ENCODE results near the gene PRRX1.

The PRRX1 gene

GRCh38 chr1:170700842-170701615, 37.1 kb downstream of the PRRX1 start:
- TF ChIP-seq EZH2phosphoT487 (IDR thresholded peaks at IDR 0.05; ENCODE audit: low read depth): no peak
- no peak for TF ChIP-seq CTCF (IDR thresholded peaks at IDR 0.05; ENCODE audit: low read depth, low read length)
- no peaks in the 10 kb centered on the region for H3K27me3 ChIP-seq (ENCODE audit: low read depth, low read length)
- H3K9ac ChIP-seq (ENCODE audit: low read length): no peak overlapping the region
- H3K36me3 ChIP-seq (replicated peaks; ENCODE audit: low read depth, low read length): no peaks in the 10 kb centered on the region
- H2AFZ ChIP-seq (ENCODE audit: low read depth, low read length): no peak overlapping the region
- no peaks in the 10 kb centered on the region for H3K79me2 ChIP-seq (ENCODE audit: low read length)
- no peaks in the 10 kb centered on the region for H3K9me3 ChIP-seq (ENCODE audit: insufficient read depth, low read length)
- H3K27ac ChIP-seq (ENCODE audit: low read length): no peak overlapping the region
- no peaks in the 10 kb centered on the region for H4K20me1 ChIP-seq (ENCODE audit: insufficient read depth, low read length)
- H3K4me3 ChIP-seq (ENCODE audit: low read length): no peak overlapping the region
- H3K4me2 ChIP-seq (ENCODE audit: low read length): no peak overlapping the region
- H3K4me1 ChIP-seq (ENCODE audit: low read length): no peaks in the 10 kb centered on the region

GRCh38 chr1:170701962-170702361, 38.0 kb downstream of the PRRX1 start:
- H3K27me3 ChIP-seq (ENCODE audit: low read depth, low read length): no peaks in the 10 kb centered on the region
- no peak for TF ChIP-seq EZH2phosphoT487 (IDR thresholded peaks at IDR 0.05; ENCODE audit: low read depth)
- TF ChIP-seq CTCF (IDR thresholded peaks at IDR 0.05; ENCODE audit: low read depth, low read length): no peak
- no peak overlapping the region for H3K4me2 ChIP-seq (ENCODE audit: low read length)
- H2AFZ ChIP-seq (ENCODE audit: low read depth, low read length): no peak overlapping the region
- no peak overlapping the region for H3K27ac ChIP-seq (ENCODE audit: low read length)
- no peaks in the 10 kb centered on the region for H4K20me1 ChIP-seq (ENCODE audit: insufficient read depth, low read length)
- no peaks in the 10 kb centered on the region for H3K4me1 ChIP-seq (ENCODE audit: low read length)
- H3K9me3 ChIP-seq (ENCODE audit: insufficient read depth, low read length): no peaks in the 10 kb centered on the region
- H3K79me2 ChIP-seq (ENCODE audit: low read length): no peaks in the 10 kb centered on the region
- H3K9ac ChIP-seq (ENCODE audit: low read length): no peak overlapping the region
- no peak overlapping the region for H3K4me3 ChIP-seq (ENCODE audit: low read length)
- H3K36me3 ChIP-seq (replicated peaks; ENCODE audit: low read depth, low read length): no peaks in the 10 kb centered on the region

GRCh38 chr1:170703591-170703990, 39.7 kb downstream of the PRRX1 start:
- Histone ChIP-seq H3K4me2 (ENCODE audit: low read length) (no peak overlapping the region), H3K27me3 (ENCODE audit: low read depth, low read length) (no peaks in the 10 kb centered on the region), H2AFZ (ENCODE audit: low read depth, low read length) (no peak overlapping the region), H3K36me3 (replicated peaks; ENCODE audit: low read depth, low read length) (no peaks in the 10 kb centered on the region), H3K4me1 (ENCODE audit: low read length) (no peaks in the 10 kb centered on the region), H4K20me1 (ENCODE audit: insufficient read depth, low read length) (no peaks in the 10 kb centered on the region), H3K79me2 (ENCODE audit: low read length) (no peaks in the 10 kb centered on the region), H3K27ac (ENCODE audit: low read length) (no peak overlapping the region), H3K4me3 (ENCODE audit: low read length) (no peak overlapping the region), H3K9me3 (ENCODE audit: insufficient read depth, low read length) (no peaks in the 10 kb centered on the region), H3K9ac (ENCODE audit: low read length) (no peak overlapping the region)
- TF ChIP-seq CTCF (IDR thresholded peaks at IDR 0.05; ENCODE audit: low read depth, low read length) (no peak), EZH2phosphoT487 (IDR thresholded peaks at IDR 0.05; ENCODE audit: low read depth) (no peak)

- no peak for TF ChIP-seq CTCF (IDR thresholded peaks at IDR 0.05; ENCODE audit: low read depth, low read length)
- no peak for TF ChIP-seq EZH2phosphoT487 (IDR thresholded peaks at IDR 0.05; ENCODE audit: low read depth)
- Histone ChIP-seq H3K4me3 (ENCODE audit: low read length) (no peak overlapping the region), H4K20me1 (ENCODE audit: insufficient read depth, low read length) (no peaks in the 10 kb centered on the region), H3K9me3 (ENCODE audit: insufficient read depth, low read length) (no peaks in the 10 kb centered on the region), H3K36me3 (replicated peaks; ENCODE audit: low read depth, low read length) (no peaks in the 10 kb centered on the region), H3K4me1 (ENCODE audit: low read length) (no peaks in the 10 kb centered on the region), H3K9ac (ENCODE audit: low read length) (no peak overlapping the region), H3K27ac (ENCODE audit: low read length) (no peak overlapping the region), H3K27me3 (ENCODE audit: low read depth, low read length) (no peaks in the 10 kb centered on the region), H2AFZ (ENCODE audit: low read depth, low read length) (no peak overlapping the region), H3K79me2 (ENCODE audit: low read length) (no peaks in the 10 kb centered on the region), H3K4me2 (ENCODE audit: low read length) (no peak overlapping the region)
Observed at GRCh38 chr1:170704256-170704655, 40.3 kb downstream of the PRRX1 start.

All from OCI-LY3 (cell line).